Measurements from ENCODE around the gene MEGF9. TPM values are rescaled to one million over a fixed set of nuclear protein-coding genes. Genes with fewer than 3 reads are reported as not detected.

MEGF9 gene
- total RNA-seq, 2 experiments from 2014 or later, result 3.8 TPM

- H3K4me1 Mint-ChIP-seq (ENCODE audit: low read depth), result no peaks in the 10 kb centered on the region
- H3K27ac Mint-ChIP-seq, result no peak overlapping the region
- H3K9me3 Mint-ChIP-seq, result no peaks in the 10 kb centered on the region
- intact Hi-C loops (cut with micrococcal nuclease), result loop anchor here (2.0 kb wide), 1 partner anchor 124 kb away; no protein-coding TSS in a partner anchor
- H3K4me3 Mint-ChIP-seq, result no peak overlapping the region
- H3K36me3 Mint-ChIP-seq (ENCODE audit: low read depth), result peaks cover 2% of the 10 kb centered on the region
- DNase-seq, result no peak
- H3K27me3 Mint-ChIP-seq (ENCODE audit: low read depth), result no peaks in the 10 kb centered on the region
- CTCF ChIA-PET, result interaction anchor here (0.8 to 1.7 kb wide), 6 partner anchors 12 to 329 kb away, joined by 3 to 7 read pairs (median 4); no protein-coding TSS in a partner anchor
Observed at GRCh38 chr9:120742951-120743416, 28.7 kb upstream of the MEGF9 start.

GRCh38 chr9:120741701-120742100, 27.4 kb upstream of the MEGF9 start:
- Mint-ChIP-seq H3K36me3 (ENCODE audit: low read depth) (no peaks in the 10 kb centered on the region), H3K27ac (no peak overlapping the region), H3K4me1 (ENCODE audit: low read depth) (no peaks in the 10 kb centered on the region), H3K9me3 (no peaks in the 10 kb centered on the region), H3K4me3 (no peak overlapping the region), H3K27me3 (ENCODE audit: low read depth) (no peaks in the 10 kb centered on the region)
- intact Hi-C loops (cut with micrococcal nuclease), result loop anchor here (2.0 kb wide), 1 partner anchor 123 kb away; no protein-coding TSS in a partner anchor
- DNase-seq, result no peak
- CTCF ChIA-PET, result interaction anchor here (1.7 kb wide), 1 partner anchor 318 kb away, joined by 7 read pairs; no protein-coding TSS in a partner anchor

GRCh38 chr9:120741191-120741590, 26.9 kb upstream of the MEGF9 start:
- Mint-ChIP-seq H3K9me3 (no peaks in the 10 kb centered on the region), H3K27ac (no peak overlapping the region), H3K36me3 (ENCODE audit: low read depth) (no peaks in the 10 kb centered on the region), H3K27me3 (ENCODE audit: low read depth) (no peaks in the 10 kb centered on the region), H3K4me1 (ENCODE audit: low read depth) (no peaks in the 10 kb centered on the region), H3K4me3 (no peak overlapping the region)
- CTCF ChIA-PET, result no interaction called here
- DNase-seq, result no peak
- intact Hi-C loops (cut with micrococcal nuclease), result no loop called here

GRCh38 chr9:120740132-120740531, 25.9 kb upstream of the MEGF9 start:
- Mint-ChIP-seq H3K27ac (no peak overlapping the region), H3K36me3 (ENCODE audit: low read depth) (no peaks in the 10 kb centered on the region), H3K4me1 (ENCODE audit: low read depth) (no peaks in the 10 kb centered on the region), H3K4me3 (no peak overlapping the region), H3K9me3 (no peaks in the 10 kb centered on the region), H3K27me3 (ENCODE audit: low read depth) (no peaks in the 10 kb centered on the region)
- CTCF ChIA-PET, result interaction anchor here (0.6 kb wide), 1 partner anchor 133 kb away, joined by 5 read pairs; no protein-coding TSS in a partner anchor
- no peak for DNase-seq
- intact Hi-C loops (cut with micrococcal nuclease), result no loop called here

GRCh38 chr9:120737416-120738165, 23.3 kb upstream of the MEGF9 start:
- H3K27ac Mint-ChIP-seq, result no peak overlapping the region
- H3K4me1 Mint-ChIP-seq (ENCODE audit: low read depth), result no peaks in the 10 kb centered on the region
- H3K4me3 Mint-ChIP-seq, result no peak overlapping the region
- no peak for DNase-seq
- H3K27me3 Mint-ChIP-seq (ENCODE audit: low read depth), result no peaks in the 10 kb centered on the region
- CTCF ChIA-PET, result no interaction called here
- H3K36me3 Mint-ChIP-seq (ENCODE audit: low read depth), result no peaks in the 10 kb centered on the region
- intact Hi-C loops (cut with micrococcal nuclease), result no loop called here
- no peaks in the 10 kb centered on the region for H3K9me3 Mint-ChIP-seq

- Mint-ChIP-seq H3K27me3 (ENCODE audit: low read depth) (no peaks in the 10 kb centered on the region), H3K9me3 (no peaks in the 10 kb centered on the region), H3K27ac (no peak overlapping the region), H3K4me3 (no peak overlapping the region), H3K4me1 (ENCODE audit: low read depth) (no peaks in the 10 kb centered on the region), H3K36me3 (ENCODE audit: low read depth) (no peaks in the 10 kb centered on the region)
- no peak for DNase-seq
- CTCF ChIA-PET, result interaction anchor here (0.7 to 1.2 kb wide), 2 partner anchors 9 to 12 kb away, joined by 3 read pairs; no protein-coding TSS in a partner anchor
- intact Hi-C loops (cut with micrococcal nuclease), result no loop called here
Observed at GRCh38 chr9:120736881-120737280, 22.6 kb upstream of the MEGF9 start.

- no peaks in the 10 kb centered on the region for H3K36me3 Mint-ChIP-seq (ENCODE audit: low read depth)
- no peaks in the 10 kb centered on the region for H3K27me3 Mint-ChIP-seq (ENCODE audit: low read depth)
- intact Hi-C loops (cut with micrococcal nuclease), result no loop called here
- CTCF ChIA-PET, result interaction anchor here (0.6 to 1.2 kb wide), 5 partner anchors 10 to 457 kb away, joined by 3 to 5 read pairs (median 3); no protein-coding TSS in a partner anchor
- H3K4me3 Mint-ChIP-seq, result no peak overlapping the region
- no peak for DNase-seq
- no peak overlapping the region for H3K27ac Mint-ChIP-seq
- H3K9me3 Mint-ChIP-seq, result no peaks in the 10 kb centered on the region
- H3K4me1 Mint-ChIP-seq (ENCODE audit: low read depth), result no peaks in the 10 kb centered on the region
Observed at GRCh38 chr9:120735415-120736126, 21.3 kb upstream of the MEGF9 start.

- Mint-ChIP-seq H3K27me3 (ENCODE audit: low read depth) (no peaks in the 10 kb centered on the region), H3K36me3 (ENCODE audit: low read depth) (no peaks in the 10 kb centered on the region), H3K4me3 (no peak overlapping the region), H3K27ac (no peak overlapping the region), H3K4me1 (ENCODE audit: low read depth) (no peaks in the 10 kb centered on the region), H3K9me3 (no peaks in the 10 kb centered on the region)
- no peak for DNase-seq
- intact Hi-C loops (cut with micrococcal nuclease), result no loop called here
- CTCF ChIA-PET, result interaction anchor here (0.7 to 1.1 kb wide), 3 partner anchors 50 to 246 kb away, joined by 3 to 4 read pairs (median 3); no protein-coding TSS in a partner anchor
Observed at GRCh38 chr9:120734607-120735410, 20.5 kb upstream of the MEGF9 start.

- intact Hi-C loops (cut with micrococcal nuclease), result no loop called here
Observed at GRCh38 chr9:120733190-120733589, 18.9 kb upstream of the MEGF9 start.

GRCh38 chr9:120730654-120731514, 16.6 kb upstream of the MEGF9 start:
- Mint-ChIP-seq H3K27ac (no peak overlapping the region), H3K4me1 (ENCODE audit: low read depth) (peaks cover 11% of the 10 kb centered on the region), H3K9me3 (no peaks in the 10 kb centered on the region), H3K36me3 (ENCODE audit: low read depth) (no peaks in the 10 kb centered on the region), H3K27me3 (ENCODE audit: low read depth) (no peaks in the 10 kb centered on the region), H3K4me3 (no peak overlapping the region)
- no peak for DNase-seq
- CTCF ChIA-PET, result interaction anchor here (0.9 to 1.8 kb wide), 5 partner anchors 10 to 329 kb away, joined by 3 to 8 read pairs (median 3); no protein-coding TSS in a partner anchor
- intact Hi-C loops (cut with micrococcal nuclease), result no loop called here

More at GRCh38 chr9:120733190-120733589, 18.9 kb upstream of the MEGF9 start:
- no peaks in the 10 kb centered on the region for H3K9me3 Mint-ChIP-seq
- H3K4me1 Mint-ChIP-seq (ENCODE audit: low read depth), result peaks cover 4% of the 10 kb centered on the region
- no peak overlapping the region for H3K27ac Mint-ChIP-seq
- no peaks in the 10 kb centered on the region for H3K36me3 Mint-ChIP-seq (ENCODE audit: low read depth)
- DNase-seq, result no peak
- CTCF ChIA-PET, result no interaction called here
- H3K4me3 Mint-ChIP-seq, result no peak overlapping the region
- H3K27me3 Mint-ChIP-seq (ENCODE audit: low read depth), result no peaks in the 10 kb centered on the region

- Mint-ChIP-seq H3K36me3 (ENCODE audit: low read depth) (no peaks in the 10 kb centered on the region), H3K27me3 (ENCODE audit: low read depth) (no peaks in the 10 kb centered on the region), H3K27ac (no peak overlapping the region), H3K4me3 (no peak overlapping the region), H3K4me1 (ENCODE audit: low read depth) (peaks cover 11% of the 10 kb centered on the region), H3K9me3 (no peaks in the 10 kb centered on the region)
- CTCF ChIA-PET, result interaction anchor here (0.7 to 1.2 kb wide), 2 partner anchors 9 to 212 kb away, joined by 3 read pairs; no protein-coding TSS in a partner anchor
- peak; percentile 22 for DNase-seq
- intact Hi-C loops (cut with micrococcal nuclease), result no loop called here
Observed at GRCh38 chr9:120729791-120730241, 15.5 kb upstream of the MEGF9 start.
